Measurements from ENCODE around the gene TUBB1. TPM values are rescaled to one million over a fixed set of nuclear protein-coding genes. Genes with fewer than 3 reads are reported as not detected.

Gene TUBB1
- total and polyA plus RNA-seq, 2 of the 13 experiments (the other 11 are each of a cell fraction or from before 2014, with no cell fraction given), result 0.11 to 57.6 TPM

- TF ChIP-seq TFDP1 (CRISPR knock-in tag; IDR thresholded peaks at IDR 0.05; ENCODE audit: borderline replicate concordance) (peak; percentile 95), MXD4 (CRISPR knock-in tag; IDR thresholded peaks at IDR 0.05) (peak; percentile 60; the same call in 1 of the 2 replicates), PHB2 (IDR thresholded peaks at IDR 0.05; ENCODE audit: partially characterized antibody) (no peak), FIP1L1 (IDR thresholded peaks at IDR 0.05; ENCODE audit: borderline replicate concordance, insufficient read depth, low read depth, low read length) (peak; percentile 70), KLF15 (CRISPR knock-in tag; IDR thresholded peaks at IDR 0.05; ENCODE audit: borderline replicate concordance) (no peak), ZNF512 (CRISPR knock-in tag; IDR thresholded peaks at IDR 0.05) (0 out of 2 replicates have a peak, but pooled peaks have one; percentile 16), CTCF (CRISPR knock-in tag; IDR thresholded peaks at IDR 0.05) (peak; percentile 22), SP5 (CRISPR knock-in tag; IDR thresholded peaks at IDR 0.05; ENCODE audit: borderline replicate concordance, low read depth) (peak; percentile 84), ZFP1 (CRISPR knock-in tag; IDR thresholded peaks at IDR 0.05) (peak; percentile 75; the same call in 1 of the 2 replicates), ELK4 (CRISPR knock-in tag; IDR thresholded peaks at IDR 0.05; ENCODE audit: borderline replicate concordance) (no peak), MZF1 (CRISPR knock-in tag; IDR thresholded peaks at IDR 0.05; ENCODE audit: borderline replicate concordance) (peak; percentile 85; the same call in 1 of the 2 replicates), ZNF580 (CRISPR knock-in tag; IDR thresholded peaks at IDR 0.05; ENCODE audit: borderline replicate concordance, low read depth) (peak; percentile 39; the same call in 1 of the 2 replicates), ZNF792 (CRISPR knock-in tag; IDR thresholded peaks at IDR 0.05) (peak; percentile 93), ZNF572 (CRISPR knock-in tag; IDR thresholded peaks at IDR 0.05) (peak; percentile 81; the same call in 1 of the 2 replicates), ZBTB7A (CRISPR knock-in tag; IDR thresholded peaks at IDR 0.05) (peak; percentile 61; the same call in 1 of the 2 replicates), ZNF577 (CRISPR knock-in tag; IDR thresholded peaks at IDR 0.05; ENCODE audit: borderline replicate concordance, low read depth) (no peak), MAFK (conservative IDR thresholded peaks at IDR 0.05 in 1 of 2, IDR thresholded peaks at IDR 0.05 in 1 of 2; ENCODE audit: low read length in 2 of 2) (no peak; a peak in 1 of 4 replicates), ZNF75D (CRISPR knock-in tag; IDR thresholded peaks at IDR 0.05; ENCODE audit: borderline replicate concordance) (no peak), ZBTB43 (CRISPR knock-in tag; conservative IDR thresholded peaks at IDR 0.05) (peak; percentile 37; the same call in 1 of the 2 replicates)
Measured at GRCh38 chr20:59015812-59016711, 3.2 kb upstream of the TUBB1 start (continued).
